PC-9 (cell line): Measurements from ENCODE around the gene PRKCA. TPM values are rescaled to one million over a fixed set of nuclear protein-coding genes. Genes with fewer than 3 reads are reported as not detected.

ENCODE experiments used
- BruUV-seq: library from RNA; stranded (reverse); fragments of 400-500 nt; replicated peaks from 2 replicates; lab custom pipeline; 2021; lab: Mats Ljungman, UMichigan
- CTCF ChIA-PET: fragments of 300-600 bp; sonication (Branson Sonifier 250); formaldehyde crosslinking; loops from one replicate; lab custom pipeline; 2022; ENCODE audit warnings: antibody characterized with exemption; lab: Charles Lee
- POLR2A ChIA-PET: fragments of 300-600 bp; sonication (Branson Sonifier 250); formaldehyde crosslinking; loops from one replicate; lab custom pipeline; 2022; ENCODE audit warnings: antibody characterized with exemption; ENCODE audit not compliant: unreplicated experiment; lab: Charles Lee
- DNase-seq, 2 experiments: peaks; one replicate each; pipeline versions ENCODE4 v3.0.0 to v3.0.0-alpha.2; 2015 to 2022; ENCODE audit warnings: mixed read lengths in 1 of 2
- H2AFZ ChIP-seq: fragments of 200-600 bp; sonication (generic); 2 replicates; pipeline ENCODE4 v1.8.1; 2017; ENCODE audit warnings: antibody characterized with exemption
- H3F3A ChIP-seq: fragments of 200-600 bp; sonication (generic); 2 replicates; pipeline ENCODE4 v1.8.1; 2017; ENCODE audit warnings: antibody characterized with exemption, mild to moderate bottlenecking, low read depth; ENCODE audit not compliant: insufficient read depth
- H3K27ac ChIP-seq: fragments of 200-600 bp; sonication (generic); 2 replicates; pipeline ENCODE4 v1.6.1; 2016; ENCODE audit warnings: mixed run types
- H3K27me3 ChIP-seq: fragments of 200-600 bp; sonication (generic); 2 replicates; pipeline ENCODE4 v1.6.1; 2016; ENCODE audit warnings: low read depth, mixed run types; ENCODE audit not compliant: insufficient read depth
- H3K36me3 ChIP-seq: fragments of 200-600 bp; sonication (generic); 2 replicates; pipeline ENCODE4 v1.6.1; 2016; ENCODE audit warnings: low read depth, mixed run types
- H3K4me1 ChIP-seq: fragments of 200-600 bp; sonication (generic); replicated peaks from 2 replicates; pipeline ENCODE4 v1.6.1; 2016; ENCODE audit warnings: mixed run types; ENCODE audit not compliant: insufficient read depth
- H3K4me2 ChIP-seq: fragments of 200-600 bp; sonication (generic); 2 replicates; pipeline ENCODE4 v1.6.1; 2017; ENCODE audit warnings: mixed run types
- H3K4me3 ChIP-seq: fragments of 200-600 bp; sonication (generic); 2 replicates; pipeline ENCODE4 v1.6.1; 2016; ENCODE audit warnings: mixed run types
- H3K79me2 ChIP-seq: fragments of 200-600 bp; sonication (generic); 2 replicates; pipeline ENCODE4 v1.6.1; 2017; ENCODE audit warnings: low read depth, mixed run types
- H3K9me2 ChIP-seq: fragments of 200-600 bp; sonication (generic); 2 replicates; pipeline ENCODE4 v1.8.1; 2017; ENCODE audit warnings: mild to moderate bottlenecking; ENCODE audit not compliant: insufficient read depth
- H3K9me3 ChIP-seq: fragments of 200-600 bp; sonication (generic); 2 replicates; pipeline ENCODE4 v1.8.1; 2016; ENCODE audit warnings: low read depth; ENCODE audit not compliant: insufficient read depth
- H4K20me1 ChIP-seq: fragments of 200-600 bp; sonication (generic); 2 replicates; pipeline ENCODE4 v1.8.1; 2017; ENCODE audit not compliant: insufficient read depth
- EZH2 ChIP-seq: fragments of 200-600 bp; sonication (generic); IDR thresholded peaks from 2 replicates; pipeline ENCODE4 v1.8.0; 2017; ENCODE audit warnings: antibody characterized with exemption, low read depth
- intact Hi-C: fragments of 100-400 bp; cut with micrococcal nuclease; formaldehyde crosslinking; loops from one replicate; pipeline ENCODE4 v1.10.0; 2022; ENCODE audit not compliant: unreplicated experiment
- total RNA-seq: library from RNA; stranded (reverse); gene quantifications from 2 replicates; pipeline ENCODE4 v1.2.3, GENCODE V29; 2021
- TF ChIP-seq, protein P1 (sequence below): fragments of 200-600 bp; sonication (generic); conservative IDR thresholded peaks from 2 replicates; pipeline ENCODE4 v1.6.1; 2017; ENCODE audit warnings: mixed run types, antibody characterized with exemption, mild to moderate bottlenecking, moderate library complexity

Gene PRKCA
- total RNA-seq, 1 experiment from 2014 or later, result 23.1 TPM

DNA sequence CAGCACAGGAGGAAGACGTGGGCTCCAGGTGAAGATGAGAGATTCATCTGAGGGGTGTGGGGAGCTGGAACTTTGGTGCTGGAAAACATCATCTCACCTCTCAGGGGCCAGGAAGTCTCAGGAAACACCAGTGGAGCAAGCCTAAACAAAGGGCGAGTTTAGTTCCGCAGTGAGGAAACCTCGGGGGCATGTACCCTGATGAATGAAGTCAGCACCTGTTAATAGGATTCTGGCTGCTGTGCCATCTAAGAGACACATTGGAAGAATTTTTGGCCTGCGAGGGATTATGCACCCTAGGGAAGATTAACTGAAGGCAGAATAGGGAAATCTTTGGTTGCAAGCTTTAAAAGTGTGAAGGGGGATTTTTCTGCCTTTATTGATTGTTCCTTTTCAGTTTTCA lies 437.8 kb downstream of the PRKCA start:
- no peak overlapping the region for H2AFZ ChIP-seq
- H3K4me3 ChIP-seq, result no peak overlapping the region
- no peaks in the 10 kb centered on the region for H3F3A ChIP-seq
- POLR2A ChIA-PET, result no interaction called here
- H3K27me3 ChIP-seq, result no peaks in the 10 kb centered on the region
- BruUV-seq, result no TSS peak
- intact Hi-C loops, result no loop called here
- H3K9me2 ChIP-seq, result no peaks in the 10 kb centered on the region
- H3K4me1 ChIP-seq, result no peaks in the 10 kb centered on the region
- DNase-seq, result no peak
- H3K79me2 ChIP-seq, result no peaks in the 10 kb centered on the region
- peaks cover 4% of the 10 kb centered on the region for H3K36me3 ChIP-seq
- no peaks in the 10 kb centered on the region for H3K9me3 ChIP-seq
- H3K27ac ChIP-seq, result no peak overlapping the region
- CTCF ChIA-PET, result no interaction called here
- H3K4me2 ChIP-seq, result no peak overlapping the region
- H4K20me1 ChIP-seq, result no peaks in the 10 kb centered on the region
- TF ChIP-seq EZH2, result no peak

DNA sequence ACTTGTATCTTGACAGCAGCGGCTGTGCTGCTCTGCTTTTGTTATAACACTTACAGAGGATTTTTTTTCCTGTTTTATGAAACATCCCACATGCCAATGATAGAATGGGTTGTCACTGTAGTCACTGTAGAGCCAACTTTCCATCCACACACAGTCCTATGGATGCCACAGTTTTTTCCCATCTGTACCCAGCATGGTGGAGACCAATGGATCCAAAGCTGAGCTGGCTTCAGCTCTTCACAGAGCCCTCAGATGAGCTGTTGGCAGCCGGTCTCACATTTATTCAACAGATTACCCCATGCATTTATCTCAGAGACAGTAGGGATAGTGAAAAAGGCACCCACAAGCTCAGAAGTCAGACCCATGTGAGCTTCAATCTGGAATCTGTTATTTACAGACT lies 441.1 kb downstream of the PRKCA start:
- H3K9me2 ChIP-seq, result no peaks in the 10 kb centered on the region
- no TSS peak for BruUV-seq
- no peaks in the 10 kb centered on the region for H3F3A ChIP-seq
- H3K79me2 ChIP-seq, result no peaks in the 10 kb centered on the region
- H4K20me1 ChIP-seq, result no peaks in the 10 kb centered on the region
- H3K4me2 ChIP-seq, result no peak overlapping the region
- no peak for DNase-seq
- TF ChIP-seq EZH2, result no peak
- TF ChIP-seq, protein P1, sequence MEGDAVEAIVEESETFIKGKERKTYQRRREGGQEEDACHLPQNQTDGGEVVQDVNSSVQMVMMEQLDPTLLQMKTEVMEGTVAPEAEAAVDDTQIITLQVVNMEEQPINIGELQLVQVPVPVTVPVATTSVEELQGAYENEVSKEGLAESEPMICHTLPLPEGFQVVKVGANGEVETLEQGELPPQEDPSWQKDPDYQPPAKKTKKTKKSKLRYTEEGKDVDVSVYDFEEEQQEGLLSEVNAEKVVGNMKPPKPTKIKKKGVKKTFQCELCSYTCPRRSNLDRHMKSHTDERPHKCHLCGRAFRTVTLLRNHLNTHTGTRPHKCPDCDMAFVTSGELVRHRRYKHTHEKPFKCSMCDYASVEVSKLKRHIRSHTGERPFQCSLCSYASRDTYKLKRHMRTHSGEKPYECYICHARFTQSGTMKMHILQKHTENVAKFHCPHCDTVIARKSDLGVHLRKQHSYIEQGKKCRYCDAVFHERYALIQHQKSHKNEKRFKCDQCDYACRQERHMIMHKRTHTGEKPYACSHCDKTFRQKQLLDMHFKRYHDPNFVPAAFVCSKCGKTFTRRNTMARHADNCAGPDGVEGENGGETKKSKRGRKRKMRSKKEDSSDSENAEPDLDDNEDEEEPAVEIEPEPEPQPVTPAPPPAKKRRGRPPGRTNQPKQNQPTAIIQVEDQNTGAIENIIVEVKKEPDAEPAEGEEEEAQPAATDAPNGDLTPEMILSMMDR, result no peak
- no peak overlapping the region for H3K4me3 ChIP-seq
- POLR2A ChIA-PET, result interaction anchor here (0.7 kb wide), 1 partner anchor 692 kb away, joined by 3 read pairs; no protein-coding TSS in a partner anchor
- CTCF ChIA-PET, result no interaction called here
- no peaks in the 10 kb centered on the region for H3K27me3 ChIP-seq
- H3K36me3 ChIP-seq, result peaks cover 2% of the 10 kb centered on the region
- no peaks in the 10 kb centered on the region for H3K4me1 ChIP-seq
- no peaks in the 10 kb centered on the region for H3K9me3 ChIP-seq
- H3K27ac ChIP-seq, result no peak overlapping the region
- no peak overlapping the region for H2AFZ ChIP-seq
- intact Hi-C loops, result no loop called here

DNA sequence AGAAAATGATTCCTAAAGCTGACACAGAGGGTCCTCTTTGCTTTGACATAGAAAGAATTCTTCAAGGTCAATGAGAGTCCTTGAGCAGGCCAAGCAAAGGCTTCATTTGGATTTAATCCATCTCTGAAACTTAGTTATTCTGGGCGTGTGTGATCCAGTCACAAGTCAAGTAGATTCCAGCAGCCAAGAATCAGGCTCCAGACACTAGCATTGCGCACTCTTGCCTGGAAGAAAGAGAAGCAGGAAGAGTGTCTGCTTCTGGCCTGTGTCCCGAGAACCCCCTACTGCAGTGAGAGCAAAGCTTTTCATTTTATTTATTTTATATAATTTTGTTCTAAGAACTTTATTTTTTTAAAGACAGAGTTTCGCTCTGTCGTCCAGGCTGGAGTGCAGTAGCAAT lies 444.3 kb downstream of the PRKCA start:
- no peak overlapping the region for H3K4me2 ChIP-seq
- H3K4me1 ChIP-seq, result no peaks in the 10 kb centered on the region
- no peaks in the 10 kb centered on the region for H3K27me3 ChIP-seq
- H3K79me2 ChIP-seq, result no peaks in the 10 kb centered on the region
- CTCF ChIA-PET, result no interaction called here
- no TSS peak for BruUV-seq
- POLR2A ChIA-PET, result no interaction called here
- no peak overlapping the region for H3K4me3 ChIP-seq
- no peaks in the 10 kb centered on the region for H4K20me1 ChIP-seq
- intact Hi-C loops, result no loop called here
- no peaks in the 10 kb centered on the region for H3K9me3 ChIP-seq
- TF ChIP-seq, protein P1, result no peak
- no peak for TF ChIP-seq EZH2
- no peaks in the 10 kb centered on the region; the same call in 1 of the 2 replicates for H3K36me3 ChIP-seq
- no peak overlapping the region for H3K27ac ChIP-seq
- no peaks in the 10 kb centered on the region for H3F3A ChIP-seq
- no peaks in the 10 kb centered on the region for H3K9me2 ChIP-seq
- DNase-seq, result no peak
- no peak overlapping the region for H2AFZ ChIP-seq
